Vagina (tissue), 2 donors: Measurements from ENCODE around the gene SPATA1.

Experiments
- POLR2A ChIP-seq, 2 donors: fragments of 450-650 bp; IDR thresholded peaks; one replicate each; pipeline ENCODE4 v1.6.1; 2017; ENCODE audit warnings: antibody characterized with exemption in 2 of 2, mild to moderate bottlenecking in 2 of 2, moderate library complexity in 2 of 2
- POLR2AphosphoS5 ChIP-seq, 2 donors: sonication (generic); formaldehyde crosslinking; IDR thresholded peaks; one replicate each; pipeline ENCODE4 v1.9.0; 2017; ENCODE audit warnings: antibody characterized with exemption in 2 of 2, mild to moderate bottlenecking in 2 of 2, low read depth in 1 of 2; ENCODE audit not compliant: insufficient read depth in 1 of 2
- TF ChIP-seq, protein P1 (sequence below), 3 experiments: fragments of 450-650 bp in 2 of 3; fragments of 200-600 bp in 1 of 3; sonication (generic) in 1 of 3; IDR thresholded peaks; one replicate each; pipeline ENCODE4 v1.5.1; 2017 to 2019; ENCODE audit warnings: antibody characterized with exemption in 3 of 3, mild to moderate bottlenecking in 2 of 3, moderate library complexity in 2 of 3

DNA sequence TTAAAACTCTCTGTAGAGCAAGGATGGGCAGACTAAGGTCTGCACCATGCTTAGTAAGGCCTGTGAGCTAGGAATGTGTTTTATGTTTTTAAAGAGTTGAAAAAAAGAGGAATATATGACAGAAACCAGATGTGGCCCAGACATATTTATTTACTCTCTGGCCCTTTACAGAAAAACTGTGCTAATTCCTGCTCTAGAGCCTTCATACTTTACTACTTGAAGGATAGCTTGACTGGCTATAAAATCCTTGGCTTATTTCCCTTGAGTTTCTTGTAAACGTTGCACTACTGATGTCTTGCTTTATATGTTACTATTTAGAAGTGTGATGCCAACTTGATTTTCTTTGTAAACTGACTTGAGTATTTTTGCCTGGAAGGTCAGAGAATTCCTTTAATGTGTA is 34.6 kb downstream of the SPATA1 start:
- TF ChIP-seq, protein P1, sequence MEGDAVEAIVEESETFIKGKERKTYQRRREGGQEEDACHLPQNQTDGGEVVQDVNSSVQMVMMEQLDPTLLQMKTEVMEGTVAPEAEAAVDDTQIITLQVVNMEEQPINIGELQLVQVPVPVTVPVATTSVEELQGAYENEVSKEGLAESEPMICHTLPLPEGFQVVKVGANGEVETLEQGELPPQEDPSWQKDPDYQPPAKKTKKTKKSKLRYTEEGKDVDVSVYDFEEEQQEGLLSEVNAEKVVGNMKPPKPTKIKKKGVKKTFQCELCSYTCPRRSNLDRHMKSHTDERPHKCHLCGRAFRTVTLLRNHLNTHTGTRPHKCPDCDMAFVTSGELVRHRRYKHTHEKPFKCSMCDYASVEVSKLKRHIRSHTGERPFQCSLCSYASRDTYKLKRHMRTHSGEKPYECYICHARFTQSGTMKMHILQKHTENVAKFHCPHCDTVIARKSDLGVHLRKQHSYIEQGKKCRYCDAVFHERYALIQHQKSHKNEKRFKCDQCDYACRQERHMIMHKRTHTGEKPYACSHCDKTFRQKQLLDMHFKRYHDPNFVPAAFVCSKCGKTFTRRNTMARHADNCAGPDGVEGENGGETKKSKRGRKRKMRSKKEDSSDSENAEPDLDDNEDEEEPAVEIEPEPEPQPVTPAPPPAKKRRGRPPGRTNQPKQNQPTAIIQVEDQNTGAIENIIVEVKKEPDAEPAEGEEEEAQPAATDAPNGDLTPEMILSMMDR (IDR thresholded peaks at IDR 0.05) = no peak
- TF ChIP-seq POLR2AphosphoS5 (IDR thresholded peaks at IDR 0.05; ENCODE audit: insufficient read depth in 1 of 2, low read depth in 1 of 2) = no peak
- TF ChIP-seq POLR2A (IDR thresholded peaks at IDR 0.05) = no peak
